HepG2 (cell line): ENCODE results near the gene YIF1A. TPM values are rescaled to one million over a fixed set of nuclear protein-coding genes. Genes with fewer than 3 reads are reported as not detected.

Experiments used
- ATAC-seq: fragments of 200-7000 bp; cut with Tn5 transposase; 3 replicates; pipeline ENCODE4 v1.9.1; 2020; ENCODE audit warnings: mild to moderate bottlenecking, moderate library complexity
- BruUV-seq: library from RNA; stranded (reverse); fragments of 400-500 nt; replicated peaks from 2 replicates; lab custom pipeline; 2021; lab: Mats Ljungman, UMichigan
- CTCF ChIA-PET: fragments of 300-600 bp; formaldehyde crosslinking; extraction: SDS; loops from one replicate; lab custom pipeline; 2021; ENCODE audit warnings: low total read pairs, inconsistent platforms, low intra/inter-chr PET ratio; lab: Yijun Ruan, JAX
- POLR2A ChIA-PET: fragments of 350-600 bp; sonication (Branson Sonifier 250); formaldehyde crosslinking; loops from one replicate; lab custom pipeline; 2020; ENCODE audit warnings: antibody characterized with exemption, inconsistent platforms; lab: Yijun Ruan, JAX
- DNase-seq: peaks from one replicate; pipeline ENCODE4 v3.0.0-alpha.2; 2015; ENCODE audit warnings: low spot score
- FAIRE-seq: peaks from 3 replicates; lab custom pipeline; 2011; peaks lifted over from hg19 to GRCh38; lab: Jason Lieb, UNC
- H2AFZ ChIP-seq: one replicate; pipeline ENCODE4 v1.6.1; 2011; ENCODE audit warnings: low read length, inconsistent platforms
- H3K27ac ChIP-seq: fragments of 300-600 bp; 3 replicates; pipeline ENCODE4 v1.8.0; 2011; ENCODE audit warnings: mixed run types, mild to moderate bottlenecking, mixed read lengths, low read length, inconsistent platforms; ENCODE audit not compliant: insufficient read depth; ENCODE audit errors: extremely low read length
- H3K27me3 ChIP-seq, 2 experiments: fragments of 200-600 bp in 1 of 2; 2 replicates in 1 of 2; 3 replicates in 1 of 2; pipeline versions ENCODE4 v1.6.0 to v1.8.0; 2011; ENCODE audit warnings: low read length in 2 of 2, mild to moderate bottlenecking in 2 of 2, moderate library complexity in 2 of 2, inconsistent platforms in 1 of 2; ENCODE audit not compliant: insufficient read depth in 2 of 2, control insufficient read depth in 1 of 2
- H3K36me3 ChIP-seq, 2 experiments: fragments of 200-600 bp in 1 of 2; replicated peaks in 1 of 2; 2 replicates in 1 of 2; 3 replicates in 1 of 2; pipeline versions ENCODE4 v1.5.1 to v1.8.0; 2011; ENCODE audit warnings: low read length in 2 of 2, inconsistent platforms in 1 of 2; ENCODE audit not compliant: insufficient read depth in 2 of 2, control insufficient read depth in 1 of 2
- H3K4me1 ChIP-seq: 2 replicates; pipeline ENCODE4 v1.5.1; 2012; ENCODE audit warnings: low read length, inconsistent platforms; ENCODE audit not compliant: insufficient read depth
- H3K4me2 ChIP-seq: 2 replicates; pipeline ENCODE4 v1.6.0; 2011; ENCODE audit warnings: low read depth, low read length, inconsistent platforms
- H3K4me3 ChIP-seq, 3 experiments: fragments of 200-600 bp in 1 of 3; sonication (generic), shearing (Covaris generic) in 1 of 3; replicated peaks in 1 of 3; 2 replicates each; pipeline ENCODE4 v1.5.1; 2011 to 2016; ENCODE audit warnings: low read length in 3 of 3, inconsistent platforms in 2 of 3, low read depth in 2 of 3, mild to moderate bottlenecking in 2 of 3, control low read depth in 1 of 3, mixed read lengths in 1 of 3; ENCODE audit not compliant: insufficient read depth in 1 of 3
- H3K79me2 ChIP-seq: one replicate; pipeline ENCODE4 v1.6.1; 2011; ENCODE audit warnings: low read length, inconsistent platforms; ENCODE audit not compliant: insufficient read depth
- H3K9ac ChIP-seq: 2 replicates; pipeline ENCODE4 v1.6.0; 2011; ENCODE audit warnings: mild to moderate bottlenecking, low read depth, low read length, inconsistent platforms; ENCODE audit not compliant: insufficient read depth
- H3K9me3 ChIP-seq: 2 replicates; pipeline ENCODE4 v1.5.1; 2012; ENCODE audit warnings: mild to moderate bottlenecking, low read length
- H4K20me1 ChIP-seq: 2 replicates; pipeline ENCODE4 v1.6.0; 2011; ENCODE audit warnings: inconsistent platforms, mild to moderate bottlenecking, low read length, moderate library complexity; ENCODE audit not compliant: insufficient read depth
- CENPT ChIP-seq: sonication (generic); formaldehyde crosslinking; IDR thresholded peaks from 2 replicates; pipeline ENCODE4 v1.8.0; 2022; ENCODE audit warnings: low read depth, mild to moderate bottlenecking, moderate library complexity, missing genetic modification reagents
- SOX6 ChIP-seq, 2 experiments: fragments of 450-650 bp in 1 of 2; sonication (generic) in 1 of 2; formaldehyde crosslinking in 1 of 2; IDR thresholded peaks; 2 replicates each; pipeline versions ENCODE4 v1.4.0 to v1.6.1; 2017 to 2020; ENCODE audit warnings: antibody characterized with exemption in 1 of 2, mild to moderate bottlenecking in 1 of 2, missing genetic modification reagents in 1 of 2
- TEAD3 ChIP-seq: optimal IDR thresholded peaks from 2 replicates; pipeline ENCODE3; 2016; ENCODE audit warnings: borderline replicate concordance
- ZNF12 ChIP-seq: sonication (generic); formaldehyde crosslinking; IDR thresholded peaks from 2 replicates; pipeline ENCODE4 v1.5.0; 2020; ENCODE audit warnings: missing genetic modification reagents
- whole genome bisulfite sequencing: methylation state at CpG from one replicate; pipeline ENCODE4 v1.1.6; 2017; ENCODE audit warnings: low lambda C conversion rate; 5-methylcytosine and 5-hydroxymethylcytosine counted together
- in situ Hi-C: cut with HindIII; loops from 2 replicates; pipeline ENCODE4 v1.10.0; 2017; ENCODE audit warnings: low pct_unique_long_range_greater_than_20kb; ENCODE audit not compliant: extremely low pct_ligation_motif_present
- intact Hi-C: fragments of 100-400 bp; cut with micrococcal nuclease; formaldehyde crosslinking; loops from one replicate; pipeline ENCODE4 v1.10.0; 2022; ENCODE audit not compliant: unreplicated experiment
- polyA plus RNA-seq, 8 experiments: library from polyadenylated mRNA; depleted of rRNA in 3 of 8; stranded (reverse) in 7 of 8; unstranded in 1 of 8; fragments of >200 nt; fragmentation: Illumina TruSeq in 4 of 8; extraction: Trizol in 4 of 8; gene quantifications; 2 replicates each; pipeline versions ENCODE4 v1.2.1 to v1.2.3, GENCODE V29; 2011 to 2016; ENCODE audit warnings: low read depth in 4 of 8, missing spikeins in 1 of 8, mixed read lengths in 1 of 8; ENCODE audit not compliant: insufficient read depth in 1 of 8
- total RNA-seq, 5 experiments: library from RNA; depleted of rRNA; stranded (reverse); fragments of >200 nt; fragmentation: Illumina TruSeq; extraction: Trizol; gene quantifications; 2 replicates each; pipeline ENCODE4 v1.2.3, GENCODE V29; 2016; ENCODE audit warnings: low read depth in 1 of 5
- TF ChIP-seq, protein P1 (sequence below): sonication (generic); formaldehyde crosslinking; IDR thresholded peaks from 2 replicates; pipeline ENCODE4 v1.5.0; 2020; ENCODE audit warnings: mild to moderate bottlenecking, missing genetic modification reagents, moderate library complexity
- TF ChIP-seq, protein P2 (sequence below): sonication (generic); formaldehyde crosslinking; IDR thresholded peaks from 2 replicates; pipeline ENCODE4 v1.4.0; 2020; ENCODE audit warnings: missing genetic modification reagents
- TF ChIP-seq, protein P3 (sequence below): sonication (generic); formaldehyde crosslinking; IDR thresholded peaks from 2 replicates; pipeline ENCODE4 v1.5.0; 2020; ENCODE audit warnings: missing genetic modification reagents
- TF ChIP-seq, protein P4 (sequence below): sonication (generic); formaldehyde crosslinking; IDR thresholded peaks from 2 replicates; pipeline ENCODE4 v1.5.1; 2020; ENCODE audit warnings: mild to moderate bottlenecking, missing genetic modification reagents, moderate library complexity

Gene YIF1A
- total and polyA plus RNA-seq, 2 of the 13 experiments (the other 11 are each of a cell fraction or from before 2014, with no cell fraction given): 133 to 145 TPM

DNA sequence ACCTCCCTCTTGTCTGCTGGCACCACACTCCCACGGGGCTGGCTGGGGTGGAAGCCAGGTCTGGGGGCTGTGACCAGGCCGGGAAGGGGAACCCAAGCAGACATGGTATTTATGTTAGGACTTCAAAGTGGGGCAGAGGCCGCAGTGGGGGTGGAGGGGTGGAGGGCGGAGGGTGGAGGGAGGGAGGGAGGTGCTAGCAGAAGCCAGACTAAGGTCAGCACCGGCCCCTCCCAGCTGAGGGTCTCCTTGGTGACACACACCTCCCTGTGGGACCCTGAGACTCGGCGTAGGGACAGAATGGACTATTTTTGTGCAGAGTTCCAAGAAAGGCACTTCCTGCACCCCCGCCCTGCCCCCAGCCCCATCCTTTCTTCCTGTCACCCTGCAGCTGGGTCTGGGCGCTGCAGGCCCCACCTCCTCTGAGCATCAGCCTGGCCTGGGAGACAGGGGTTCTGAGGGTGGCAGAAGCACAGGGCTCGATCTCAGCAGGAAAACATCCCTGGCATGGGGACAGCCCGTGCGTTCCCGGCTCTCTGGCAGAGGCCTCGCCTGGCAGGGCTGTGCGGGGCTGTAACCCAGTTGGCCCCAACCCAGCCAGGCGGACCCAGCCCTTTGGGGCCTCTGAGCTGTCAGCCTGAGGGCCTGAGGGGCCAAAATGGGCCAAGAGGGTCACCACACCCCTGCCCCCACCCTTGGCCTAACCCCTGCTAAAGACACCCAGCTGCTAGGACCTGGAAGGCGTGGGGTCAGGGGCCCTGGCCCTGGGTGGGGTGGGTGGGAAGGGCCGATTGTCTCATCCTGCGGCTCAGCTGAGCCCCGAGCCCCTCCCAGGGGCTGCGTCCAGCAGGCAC lies 37.5 kb upstream of the YIF1A start:
- peak overlapping the region; percentile 100 for H3K4me2 ChIP-seq
- H3K79me2 ChIP-seq: no peaks in the 10 kb centered on the region
- no peak overlapping the region for H3K27ac ChIP-seq
- peaks cover 69% of the 10 kb centered on the region for H3K4me1 ChIP-seq
- H3K36me3 ChIP-seq: no peaks in the 10 kb centered on the region
- ChIA-PET POLR2A (interaction anchor here (1.0 to 1.8 kb wide), 4 partner anchors 9 to 38 kb away, joined by 7 to 40 read pairs (median 12); partner anchors contain the start of genes CD248, RIN1 and YIF1A), CTCF (interaction anchor here (3.4 kb wide), 1 partner anchor 15 kb away, joined by 68 read pairs; no protein-coding TSS in a partner anchor)
- intact Hi-C loops (loop anchor here (5.0 kb wide), 1 partner anchor 544 kb away; the partner anchor contains the start of gene AP5B1), in situ Hi-C loops (loop anchor here (5.0 kb wide), 1 partner anchor 34 kb away; the partner anchor contains the start of gene TMEM151A)
- ATAC-seq (peak; percentile 9), DNase-seq (no peak), FAIRE-seq (no peak)
- peak overlapping the region; percentile 53; the same call in 1 of the 2 replicates for H3K9ac ChIP-seq
- no peaks in the 10 kb centered on the region for H4K20me1 ChIP-seq
- no TSS peak for BruUV-seq
- H2AFZ ChIP-seq: no peak overlapping the region
- H3K27me3 ChIP-seq: peaks cover 0 to 23% of the 10 kb centered on the region in 2 experiments; a peak in 3 of 5 replicates
- no peaks in the 10 kb centered on the region for H3K9me3 ChIP-seq
- WGBS: 2% methylated on average over 5 of the region's 21 CpGs
- peak overlapping the region in 2 of 3 experiments; percentile 11 to 76; a peak in 2 of 6 replicates for H3K4me3 ChIP-seq
- TF ChIP-seq SOX6 (IDR thresholded peaks at IDR 0.05) (no peak), SOX6 (CRISPR knock-in tag; IDR thresholded peaks at IDR 0.05) (no peak), ZNF12 (CRISPR knock-in tag) (no peak), CENPT (CRISPR knock-in tag) (no peak), TEAD3 (CRISPR knock-in tag) (no peak)
- TF ChIP-seq, protein P1, sequence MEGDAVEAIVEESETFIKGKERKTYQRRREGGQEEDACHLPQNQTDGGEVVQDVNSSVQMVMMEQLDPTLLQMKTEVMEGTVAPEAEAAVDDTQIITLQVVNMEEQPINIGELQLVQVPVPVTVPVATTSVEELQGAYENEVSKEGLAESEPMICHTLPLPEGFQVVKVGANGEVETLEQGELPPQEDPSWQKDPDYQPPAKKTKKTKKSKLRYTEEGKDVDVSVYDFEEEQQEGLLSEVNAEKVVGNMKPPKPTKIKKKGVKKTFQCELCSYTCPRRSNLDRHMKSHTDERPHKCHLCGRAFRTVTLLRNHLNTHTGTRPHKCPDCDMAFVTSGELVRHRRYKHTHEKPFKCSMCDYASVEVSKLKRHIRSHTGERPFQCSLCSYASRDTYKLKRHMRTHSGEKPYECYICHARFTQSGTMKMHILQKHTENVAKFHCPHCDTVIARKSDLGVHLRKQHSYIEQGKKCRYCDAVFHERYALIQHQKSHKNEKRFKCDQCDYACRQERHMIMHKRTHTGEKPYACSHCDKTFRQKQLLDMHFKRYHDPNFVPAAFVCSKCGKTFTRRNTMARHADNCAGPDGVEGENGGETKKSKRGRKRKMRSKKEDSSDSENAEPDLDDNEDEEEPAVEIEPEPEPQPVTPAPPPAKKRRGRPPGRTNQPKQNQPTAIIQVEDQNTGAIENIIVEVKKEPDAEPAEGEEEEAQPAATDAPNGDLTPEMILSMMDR: 0 out of 2 replicates have a peak, but pooled peaks have one; percentile 9
- TF ChIP-seq, protein P2, sequence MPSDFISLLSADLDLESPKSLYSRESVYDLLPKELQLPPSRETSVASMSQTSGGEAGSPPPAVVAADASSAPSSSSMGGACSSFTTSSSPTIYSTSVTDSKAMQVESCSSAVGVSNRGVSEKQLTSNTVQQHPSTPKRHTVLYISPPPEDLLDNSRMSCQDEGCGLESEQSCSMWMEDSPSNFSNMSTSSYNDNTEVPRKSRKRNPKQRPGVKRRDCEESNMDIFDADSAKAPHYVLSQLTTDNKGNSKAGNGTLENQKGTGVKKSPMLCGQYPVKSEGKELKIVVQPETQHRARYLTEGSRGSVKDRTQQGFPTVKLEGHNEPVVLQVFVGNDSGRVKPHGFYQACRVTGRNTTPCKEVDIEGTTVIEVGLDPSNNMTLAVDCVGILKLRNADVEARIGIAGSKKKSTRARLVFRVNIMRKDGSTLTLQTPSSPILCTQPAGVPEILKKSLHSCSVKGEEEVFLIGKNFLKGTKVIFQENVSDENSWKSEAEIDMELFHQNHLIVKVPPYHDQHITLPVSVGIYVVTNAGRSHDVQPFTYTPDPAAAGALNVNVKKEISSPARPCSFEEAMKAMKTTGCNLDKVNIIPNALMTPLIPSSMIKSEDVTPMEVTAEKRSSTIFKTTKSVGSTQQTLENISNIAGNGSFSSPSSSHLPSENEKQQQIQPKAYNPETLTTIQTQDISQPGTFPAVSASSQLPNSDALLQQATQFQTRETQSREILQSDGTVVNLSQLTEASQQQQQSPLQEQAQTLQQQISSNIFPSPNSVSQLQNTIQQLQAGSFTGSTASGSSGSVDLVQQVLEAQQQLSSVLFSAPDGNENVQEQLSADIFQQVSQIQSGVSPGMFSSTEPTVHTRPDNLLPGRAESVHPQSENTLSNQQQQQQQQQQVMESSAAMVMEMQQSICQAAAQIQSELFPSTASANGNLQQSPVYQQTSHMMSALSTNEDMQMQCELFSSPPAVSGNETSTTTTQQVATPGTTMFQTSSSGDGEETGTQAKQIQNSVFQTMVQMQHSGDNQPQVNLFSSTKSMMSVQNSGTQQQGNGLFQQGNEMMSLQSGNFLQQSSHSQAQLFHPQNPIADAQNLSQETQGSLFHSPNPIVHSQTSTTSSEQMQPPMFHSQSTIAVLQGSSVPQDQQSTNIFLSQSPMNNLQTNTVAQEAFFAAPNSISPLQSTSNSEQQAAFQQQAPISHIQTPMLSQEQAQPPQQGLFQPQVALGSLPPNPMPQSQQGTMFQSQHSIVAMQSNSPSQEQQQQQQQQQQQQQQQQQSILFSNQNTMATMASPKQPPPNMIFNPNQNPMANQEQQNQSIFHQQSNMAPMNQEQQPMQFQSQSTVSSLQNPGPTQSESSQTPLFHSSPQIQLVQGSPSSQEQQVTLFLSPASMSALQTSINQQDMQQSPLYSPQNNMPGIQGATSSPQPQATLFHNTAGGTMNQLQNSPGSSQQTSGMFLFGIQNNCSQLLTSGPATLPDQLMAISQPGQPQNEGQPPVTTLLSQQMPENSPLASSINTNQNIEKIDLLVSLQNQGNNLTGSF (CRISPR knock-in tag): no peak
- TF ChIP-seq, protein P3, sequence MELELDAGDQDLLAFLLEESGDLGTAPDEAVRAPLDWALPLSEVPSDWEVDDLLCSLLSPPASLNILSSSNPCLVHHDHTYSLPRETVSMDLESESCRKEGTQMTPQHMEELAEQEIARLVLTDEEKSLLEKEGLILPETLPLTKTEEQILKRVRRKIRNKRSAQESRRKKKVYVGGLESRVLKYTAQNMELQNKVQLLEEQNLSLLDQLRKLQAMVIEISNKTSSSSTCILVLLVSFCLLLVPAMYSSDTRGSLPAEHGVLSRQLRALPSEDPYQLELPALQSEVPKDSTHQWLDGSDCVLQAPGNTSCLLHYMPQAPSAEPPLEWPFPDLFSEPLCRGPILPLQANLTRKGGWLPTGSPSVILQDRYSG (CRISPR knock-in tag): no peak
- TF ChIP-seq, protein P4, sequence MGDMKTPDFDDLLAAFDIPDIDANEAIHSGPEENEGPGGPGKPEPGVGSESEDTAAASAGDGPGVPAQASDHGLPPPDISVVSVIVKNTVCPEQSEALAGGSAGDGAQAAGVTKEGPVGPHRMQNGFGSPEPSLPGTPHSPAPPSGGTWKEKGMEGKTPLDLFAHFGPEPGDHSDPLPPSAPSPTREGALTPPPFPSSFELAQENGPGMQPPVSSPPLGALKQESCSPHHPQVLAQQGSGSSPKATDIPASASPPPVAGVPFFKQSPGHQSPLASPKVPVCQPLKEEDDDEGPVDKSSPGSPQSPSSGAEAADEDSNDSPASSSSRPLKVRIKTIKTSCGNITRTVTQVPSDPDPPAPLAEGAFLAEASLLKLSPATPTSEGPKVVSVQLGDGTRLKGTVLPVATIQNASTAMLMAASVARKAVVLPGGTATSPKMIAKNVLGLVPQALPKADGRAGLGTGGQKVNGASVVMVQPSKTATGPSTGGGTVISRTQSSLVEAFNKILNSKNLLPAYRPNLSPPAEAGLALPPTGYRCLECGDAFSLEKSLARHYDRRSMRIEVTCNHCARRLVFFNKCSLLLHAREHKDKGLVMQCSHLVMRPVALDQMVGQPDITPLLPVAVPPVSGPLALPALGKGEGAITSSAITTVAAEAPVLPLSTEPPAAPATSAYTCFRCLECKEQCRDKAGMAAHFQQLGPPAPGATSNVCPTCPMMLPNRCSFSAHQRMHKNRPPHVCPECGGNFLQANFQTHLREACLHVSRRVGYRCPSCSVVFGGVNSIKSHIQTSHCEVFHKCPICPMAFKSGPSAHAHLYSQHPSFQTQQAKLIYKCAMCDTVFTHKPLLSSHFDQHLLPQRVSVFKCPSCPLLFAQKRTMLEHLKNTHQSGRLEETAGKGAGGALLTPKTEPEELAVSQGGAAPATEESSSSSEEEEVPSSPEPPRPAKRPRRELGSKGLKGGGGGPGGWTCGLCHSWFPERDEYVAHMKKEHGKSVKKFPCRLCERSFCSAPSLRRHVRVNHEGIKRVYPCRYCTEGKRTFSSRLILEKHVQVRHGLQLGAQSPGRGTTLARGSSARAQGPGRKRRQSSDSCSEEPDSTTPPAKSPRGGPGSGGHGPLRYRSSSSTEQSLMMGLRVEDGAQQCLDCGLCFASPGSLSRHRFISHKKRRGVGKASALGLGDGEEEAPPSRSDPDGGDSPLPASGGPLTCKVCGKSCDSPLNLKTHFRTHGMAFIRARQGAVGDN (CRISPR knock-in tag): peak; percentile 6; the same call in 1 of the 2 replicates
